ENCODE measurements around the gene DPM3. TPM values are rescaled to one million over a fixed set of nuclear protein-coding genes. Genes with fewer than 3 reads are reported as not detected.

The DPM3 gene
- total and polyA plus RNA-seq, 2 of the 13 experiments (the other 11 are each of a cell fraction or from before 2014, with no cell fraction given) = 23.2 to 53.4 TPM

GRCh38 chr1:155128755-155129473 lies 11.4 kb downstream of the DPM3 start (continued):
- TF ChIP-seq HNRNPK (IDR thresholded peaks at IDR 0.05; ENCODE audit: low read depth, low read length, poor library complexity, severe bottlenecking) = no peak
- TF ChIP-seq DNMT1 (CRISPR knock-in tag; IDR thresholded peaks at IDR 0.05) = no peak
- TF ChIP-seq ISL2 (CRISPR knock-in tag; IDR thresholded peaks at IDR 0.05) = peak; percentile 31; the same call in 1 of the 2 replicates
- 0 out of 2 replicates have a peak, but pooled peaks have one; percentile 19 for TF ChIP-seq ZNF430 (CRISPR knock-in tag; IDR thresholded peaks at IDR 0.05)
- TF ChIP-seq STAT5B (CRISPR knock-in tag; IDR thresholded peaks at IDR 0.05) = no peak
- no peak for TF ChIP-seq RARG (CRISPR knock-in tag; IDR thresholded peaks at IDR 0.05; ENCODE audit: low read depth)
- no peak for TF ChIP-seq MAFF (IDR thresholded peaks at IDR 0.05; ENCODE audit: low read depth, low read length)
- TF ChIP-seq YY1 (IDR thresholded peaks at IDR 0.05; ENCODE audit: insufficient read depth, insufficient replicate concordance, low read depth, low read length) = peak; percentile 52
- no peak for TF ChIP-seq PRDM15 (CRISPR knock-in tag; IDR thresholded peaks at IDR 0.05)
- TF ChIP-seq ZNF687 (CRISPR knock-in tag; IDR thresholded peaks at IDR 0.05) = peak; percentile 89
- TF ChIP-seq ZNF850 (CRISPR knock-in tag; conservative IDR thresholded peaks at IDR 0.05) = no peak
- TF ChIP-seq ZNF747 (CRISPR knock-in tag; IDR thresholded peaks at IDR 0.05; ENCODE audit: borderline replicate concordance) = peak; percentile 65; the same call in 1 of the 2 replicates
- no peak for TF ChIP-seq NFIC (IDR thresholded peaks at IDR 0.05; ENCODE audit: low read length)
- TF ChIP-seq PHF5A (CRISPR knock-in tag; IDR thresholded peaks at IDR 0.05; ENCODE audit: low read depth, unreplicated experiment) = no peak
- TF ChIP-seq ZSCAN25 (CRISPR knock-in tag; IDR thresholded peaks at IDR 0.05) = peak; percentile 84
- no peak for TF ChIP-seq JUNB (CRISPR knock-in tag; IDR thresholded peaks at IDR 0.05; ENCODE audit: borderline replicate concordance)
- 0 out of 2 replicates have a peak, but pooled peaks have one; percentile 67 for TF ChIP-seq CENPT (CRISPR knock-in tag; IDR thresholded peaks at IDR 0.05; ENCODE audit: low read depth)
- no peak for TF ChIP-seq RFX5 (IDR thresholded peaks at IDR 0.05; ENCODE audit: low read depth, low read length)
- no peak; the same call in 1 of the 2 replicates for TF ChIP-seq ZNF441 (CRISPR knock-in tag; IDR thresholded peaks at IDR 0.05; ENCODE audit: borderline replicate concordance)
- TF ChIP-seq BRF2 (CRISPR knock-in tag; IDR thresholded peaks at IDR 0.05) = no peak
- TF ChIP-seq CENPX (CRISPR knock-in tag; IDR thresholded peaks at IDR 0.05) = no peak
